NCI-H82 treated with DMSO at 0.1 percent for 48 hours (cell line): ENCODE results near the gene USP13.
A peak's percentile ranks its signal among the peaks of the same experiment; 100 is the strongest.

Source experiments
- DNase-seq: peaks from one replicate; lab custom pipeline; 2025; ENCODE audit not compliant: unreplicated experiment; lab: John Stamatoyannopoulos, UW

Gene USP13

DNA sequence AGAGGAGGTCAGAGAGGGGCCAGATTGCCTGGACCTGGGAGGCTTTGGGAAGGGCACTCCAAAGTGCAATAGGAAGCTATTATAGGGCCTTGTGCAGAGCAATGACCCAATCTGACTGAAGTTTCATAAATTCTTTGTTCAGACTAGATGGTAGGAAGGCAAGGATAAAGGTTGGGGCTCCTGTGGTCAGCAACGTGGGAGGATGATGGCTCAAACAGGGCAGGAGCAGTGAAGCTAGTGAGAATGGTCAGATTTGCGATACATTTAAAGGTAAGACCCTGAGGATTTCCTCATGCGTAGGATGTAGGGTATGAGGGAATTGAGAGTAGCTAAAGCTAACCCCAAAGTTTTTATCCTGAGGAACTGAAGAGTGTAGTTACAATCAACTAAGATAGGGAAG, 139.0 kb downstream of the USP13 start:
- no peak for DNase-seq

DNA sequence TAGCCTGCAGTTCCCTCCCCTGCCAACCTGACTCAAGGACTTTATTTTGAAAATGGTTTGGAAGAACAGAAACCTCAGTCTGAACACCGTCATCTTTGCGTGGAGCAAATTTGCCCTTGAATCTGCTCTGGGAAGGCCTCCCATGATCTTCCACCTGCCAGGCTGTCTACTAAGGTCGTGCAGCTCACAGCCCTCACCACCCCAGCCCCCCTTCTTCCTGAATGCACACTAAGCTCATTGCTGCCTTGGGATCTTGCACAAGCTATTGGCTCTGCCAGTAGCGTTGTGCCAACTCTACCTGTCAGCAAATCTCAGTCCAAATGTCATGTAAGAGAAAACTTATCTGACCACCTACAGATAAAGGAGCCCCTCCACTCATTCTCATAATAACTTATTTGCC, 141.5 kb downstream of the USP13 start:
- DNase-seq: peak; percentile 53

DNA sequence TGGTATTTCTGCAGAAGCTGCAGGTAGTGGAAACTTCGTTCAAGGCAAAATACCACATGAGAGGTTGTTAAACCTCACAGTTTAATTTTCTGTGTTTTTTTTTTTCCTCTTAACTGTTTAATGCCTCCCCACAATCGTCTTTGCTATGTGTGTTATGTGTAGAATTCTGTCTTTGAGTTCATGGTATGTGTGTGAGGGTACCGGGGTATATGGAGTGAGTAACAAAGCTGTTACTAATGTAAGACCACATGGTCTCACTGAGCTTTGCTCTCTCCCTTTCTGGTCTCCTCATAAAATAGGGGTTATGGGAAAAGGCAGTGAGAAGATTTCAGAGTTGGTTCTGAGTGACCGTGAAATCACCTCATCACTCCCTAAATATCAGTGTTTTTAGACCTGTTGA, 143.6 kb downstream of the USP13 start:
- no peak for DNase-seq

- DNase-seq: no peak
Observed at GRCh38 chr3:179797192-179797591, 144.4 kb downstream of the USP13 start.

GRCh38 chr3:179801263-179801662, 148.4 kb downstream of the USP13 start:
- no peak for DNase-seq

DNA sequence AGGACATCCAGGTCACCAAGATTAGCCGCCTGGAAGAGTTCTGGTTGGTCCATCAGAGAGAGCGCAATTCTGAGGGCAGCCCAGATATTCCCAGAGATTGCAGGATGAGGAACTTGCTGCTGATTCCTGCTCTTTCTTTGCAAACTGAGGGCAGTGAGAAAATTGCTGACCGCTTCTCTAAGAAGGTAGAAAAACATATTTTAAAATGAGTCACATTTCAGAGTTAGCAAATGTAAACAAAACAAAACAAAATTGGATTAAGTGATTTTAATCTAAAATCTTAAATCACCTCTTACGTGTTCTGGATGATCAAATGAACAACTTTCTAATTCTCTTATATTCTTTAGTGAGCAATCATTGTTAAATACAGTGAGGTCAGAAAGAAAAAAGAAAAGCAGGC, 149.0 kb downstream of the USP13 start:
- DNase-seq: no peak

DNA sequence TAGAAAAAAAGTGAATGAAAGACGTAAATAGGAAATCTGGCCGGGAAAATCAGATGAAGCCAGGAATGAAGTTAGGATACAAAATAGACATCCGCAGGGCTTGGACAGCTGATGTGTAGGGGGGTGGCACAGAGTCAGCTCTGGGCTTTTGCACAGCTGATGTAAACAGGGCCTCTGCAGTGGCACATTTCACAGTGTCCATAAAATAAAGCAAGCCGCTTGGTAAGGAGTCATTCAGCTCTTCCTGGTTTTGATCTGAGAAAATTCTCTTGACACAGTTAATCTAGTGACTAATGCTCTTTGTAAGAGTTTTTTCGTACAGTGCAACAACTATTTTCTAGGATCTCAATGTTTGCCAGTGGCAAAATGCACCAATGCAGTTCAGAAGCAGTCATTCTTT, 153.3 kb downstream of the USP13 start:
- DNase-seq: no peak

DNA sequence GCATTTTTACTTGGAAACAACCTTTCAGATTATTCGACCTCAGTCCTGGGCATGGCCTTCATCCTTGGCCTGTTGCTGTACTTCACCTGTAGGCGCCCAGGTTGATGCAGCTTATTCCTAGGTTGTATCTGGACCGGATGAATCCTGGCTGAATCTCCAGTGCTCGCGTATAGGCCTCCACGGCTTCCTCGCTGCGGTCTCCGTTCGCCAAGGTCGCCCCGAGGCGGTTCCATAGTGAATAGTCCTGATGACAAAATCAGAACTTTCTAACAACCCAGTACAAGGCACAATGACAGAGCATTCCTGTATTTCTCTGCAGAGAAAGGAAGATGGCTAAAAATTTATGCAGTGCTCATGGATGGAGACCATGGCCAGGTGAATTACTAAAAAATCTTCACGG, 154.7 kb downstream of the USP13 start:
- no peak for DNase-seq

GRCh38 chr3:179809639-179810038, 156.8 kb downstream of the USP13 start:
- no peak for DNase-seq

DNA sequence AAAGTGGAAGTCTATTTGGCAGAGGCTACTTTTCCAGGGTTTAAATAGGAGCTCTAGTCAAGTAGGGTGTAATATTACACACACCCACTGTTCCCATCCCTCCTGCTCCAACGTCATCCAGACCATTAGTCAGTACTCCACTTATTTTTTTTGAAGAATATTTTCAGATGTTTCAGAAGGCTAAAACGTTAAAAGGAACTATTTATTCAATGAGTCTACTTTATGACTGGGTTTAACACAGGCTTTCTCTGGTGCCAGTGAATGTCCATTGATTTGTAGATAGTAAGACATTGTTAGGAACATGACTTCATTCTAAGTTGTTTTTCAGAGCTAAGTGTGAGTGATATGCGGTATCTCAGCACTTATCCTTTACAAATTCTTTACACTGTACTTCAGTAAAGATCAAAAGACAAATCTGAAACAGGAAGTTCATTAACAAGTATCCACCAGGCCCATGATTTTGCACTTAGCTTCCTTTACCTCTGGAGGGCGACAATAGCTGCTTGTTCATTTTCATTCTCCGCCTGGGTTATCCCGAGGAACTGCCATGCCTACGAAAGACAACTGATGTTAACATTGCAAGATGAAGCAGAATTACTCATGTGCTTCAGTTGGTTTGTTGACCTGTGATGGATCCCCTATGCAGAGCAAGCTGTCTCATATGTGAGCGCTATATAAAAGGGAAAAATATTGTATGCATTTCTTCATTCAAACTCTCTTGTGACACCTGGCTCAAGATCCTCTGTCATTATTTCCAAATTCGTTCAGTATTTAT, 158.7 kb downstream of the USP13 start:
- peak; percentile 68 for DNase-seq

GRCh38 chr3:179812096-179812382, 159.2 kb downstream of the USP13 start:
- DNase-seq: no peak

GRCh38 chr3:179819379-179819778, 166.5 kb downstream of the USP13 start:
- no peak for DNase-seq

- no peak for DNase-seq
Observed at GRCh38 chr3:179822296-179822695, 169.5 kb downstream of the USP13 start.

DNA sequence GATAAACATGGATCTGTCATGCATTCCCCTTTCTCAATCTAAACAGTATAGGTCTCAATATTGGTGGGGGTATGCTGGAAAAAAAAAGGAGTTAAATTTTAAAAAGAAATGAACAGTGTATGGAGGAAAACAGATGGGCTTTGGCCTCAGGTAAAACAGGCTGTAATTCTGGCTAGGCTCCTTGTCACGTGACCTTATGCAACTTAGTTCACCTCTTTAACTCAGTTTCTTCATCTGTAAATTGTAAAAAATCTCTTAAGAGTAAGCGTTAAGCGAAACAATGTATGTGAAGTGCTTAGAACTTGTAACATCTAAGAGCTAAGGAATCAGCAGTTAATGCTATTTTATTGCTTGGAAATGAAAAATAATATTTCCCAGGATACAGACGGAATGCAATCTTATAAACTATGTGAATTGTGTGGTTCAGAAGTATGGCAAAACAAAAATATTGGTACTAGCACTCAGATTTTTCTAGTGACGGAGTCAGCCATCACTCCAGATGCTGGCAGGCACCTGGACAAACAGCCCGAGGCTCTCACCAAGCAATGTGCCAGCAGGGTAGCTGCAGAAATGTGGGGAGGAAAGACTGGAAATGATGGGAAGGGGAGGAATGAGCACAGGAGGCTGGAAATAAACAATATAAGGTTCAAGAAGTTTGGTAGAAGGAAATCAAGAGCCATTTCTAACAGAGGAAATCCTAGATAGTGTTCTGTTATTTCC, 172.8 kb downstream of the USP13 start:
- no peak for DNase-seq

DNA sequence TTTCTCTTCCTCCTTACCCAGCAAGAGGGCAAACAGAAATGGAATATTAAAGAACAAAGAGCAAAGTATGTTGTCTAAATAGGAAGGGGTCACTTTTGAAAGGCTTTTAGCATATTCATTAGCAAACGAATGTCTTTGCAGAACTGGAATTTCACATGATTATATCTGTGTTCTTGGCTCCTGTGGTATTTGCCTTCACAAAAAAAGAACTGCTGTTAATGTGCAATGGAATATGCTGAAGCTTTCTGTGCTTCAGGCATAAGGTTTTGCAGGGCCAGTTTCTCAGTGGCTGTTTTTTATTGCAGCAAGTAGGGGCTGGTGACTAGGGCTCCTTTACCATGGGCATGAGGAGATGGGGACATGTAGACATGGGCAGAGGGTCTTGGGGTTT, 173.4 kb downstream of the USP13 start:
- no peak for DNase-seq

DNA sequence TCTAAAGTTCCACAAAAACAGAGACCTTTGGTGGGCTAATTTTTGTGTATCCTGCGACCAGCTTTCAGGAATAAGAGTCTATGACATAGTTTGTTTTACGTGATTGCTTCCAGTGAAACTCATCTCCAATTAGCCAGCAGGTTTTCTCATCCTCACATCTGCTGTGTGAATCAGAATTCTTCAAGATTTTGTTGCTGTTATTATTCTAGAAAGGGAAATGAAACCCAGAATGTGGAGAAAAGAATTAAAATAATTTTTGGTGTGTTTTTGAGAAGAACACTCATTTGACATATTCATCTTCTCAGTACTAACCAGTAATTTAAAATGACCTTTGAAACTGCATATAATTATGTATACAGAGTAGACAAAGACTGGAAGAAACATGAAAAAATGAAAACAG, 175.9 kb downstream of the USP13 start:
- DNase-seq: no peak

DNA sequence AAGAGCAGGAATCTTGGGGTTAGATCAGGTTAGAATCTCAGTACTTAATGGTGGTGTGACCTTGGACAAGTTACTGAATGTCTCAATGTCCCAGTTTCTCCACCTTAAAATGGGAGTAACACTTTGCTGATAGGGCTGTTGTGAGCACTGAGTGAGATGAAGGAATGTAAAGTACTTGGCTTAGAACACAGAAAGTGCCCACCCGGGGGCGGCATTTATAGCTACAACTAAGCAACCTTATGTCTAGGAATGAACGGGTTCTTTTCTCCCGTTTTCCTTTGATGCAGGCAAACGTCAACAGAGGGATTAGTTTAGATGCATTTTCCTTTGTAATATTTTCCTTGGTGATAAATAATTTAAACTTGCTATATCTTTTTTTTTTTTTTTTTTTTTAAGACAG, 176.6 kb downstream of the USP13 start:
- DNase-seq: no peak

DNA sequence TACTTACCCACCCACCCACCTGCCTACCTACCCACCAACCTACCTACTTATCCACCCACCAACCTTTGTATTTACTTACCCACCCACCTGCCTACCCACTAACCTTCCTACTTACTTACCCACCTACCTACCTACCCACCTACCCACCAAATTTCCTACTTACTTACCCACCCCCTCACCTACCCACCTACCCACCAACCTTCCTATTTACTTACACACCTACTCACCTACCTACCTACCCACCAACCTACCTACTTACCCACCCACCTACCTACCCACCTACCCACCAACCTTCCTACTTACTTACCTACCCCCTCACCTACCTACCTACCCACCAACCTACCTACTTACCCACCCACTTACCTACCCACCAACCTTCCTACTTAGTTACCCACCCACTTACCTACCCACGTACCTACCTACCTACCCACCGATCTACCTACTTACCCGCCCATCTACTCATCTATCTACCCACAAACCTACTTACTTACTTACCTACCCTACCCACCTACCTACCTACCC, 179.6 kb downstream of the USP13 start:
- no peak for DNase-seq

DNA sequence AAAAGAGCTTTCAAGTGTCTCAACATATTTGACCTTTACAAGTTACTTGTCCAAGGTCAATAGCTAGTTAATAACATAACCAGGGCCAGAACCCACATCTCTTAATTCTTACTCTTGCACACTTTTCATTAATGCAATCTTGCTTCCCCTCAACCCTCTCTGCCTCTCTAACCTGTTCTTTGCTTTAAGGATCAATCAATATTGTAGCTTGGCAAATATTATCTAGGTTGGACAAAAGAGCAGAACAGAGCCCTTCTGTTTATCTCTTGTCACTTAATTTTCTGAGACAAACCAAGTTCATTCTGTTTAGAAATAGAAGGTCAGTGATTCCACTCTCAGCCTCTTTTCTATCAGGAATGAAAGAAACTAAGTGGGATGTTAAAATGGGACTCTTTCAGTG, 180.5 kb downstream of the USP13 start:
- no peak for DNase-seq

GRCh38 chr3:179837374-179837773, 184.5 kb downstream of the USP13 start:
- DNase-seq: peak; percentile 27
